K562 (cell line): Measurements from ENCODE around the gene TUBA8.

Experiments
- FOS ChIP-seq: IDR thresholded peaks from 3 replicates; pipeline ENCODE4 v1.6.1; 2011; ENCODE audit not compliant: insufficient read length; ENCODE audit errors: extremely low read depth
- NFRKB ChIP-seq: fragments of 450-650 bp; IDR thresholded peaks from 2 replicates; pipeline ENCODE4 v1.6.1; 2016; ENCODE audit warnings: low read depth
- POLR2A ChIP-seq: fragments of 450-650 bp; conservative IDR thresholded peaks from 2 replicates; pipeline ENCODE4 v1.6.1; 2016
- SOX6 ChIP-seq: fragments of 450-650 bp; IDR thresholded peaks from 2 replicates; pipeline ENCODE4 v1.6.1; 2014; ENCODE audit warnings: mild to moderate bottlenecking
- ZFX ChIP-seq: sonication (generic); formaldehyde crosslinking; IDR thresholded peaks from 2 replicates; pipeline ENCODE4 v1.8.0; 2022; ENCODE audit warnings: mild to moderate bottlenecking, missing genetic modification reagents, moderate library complexity

DNA sequence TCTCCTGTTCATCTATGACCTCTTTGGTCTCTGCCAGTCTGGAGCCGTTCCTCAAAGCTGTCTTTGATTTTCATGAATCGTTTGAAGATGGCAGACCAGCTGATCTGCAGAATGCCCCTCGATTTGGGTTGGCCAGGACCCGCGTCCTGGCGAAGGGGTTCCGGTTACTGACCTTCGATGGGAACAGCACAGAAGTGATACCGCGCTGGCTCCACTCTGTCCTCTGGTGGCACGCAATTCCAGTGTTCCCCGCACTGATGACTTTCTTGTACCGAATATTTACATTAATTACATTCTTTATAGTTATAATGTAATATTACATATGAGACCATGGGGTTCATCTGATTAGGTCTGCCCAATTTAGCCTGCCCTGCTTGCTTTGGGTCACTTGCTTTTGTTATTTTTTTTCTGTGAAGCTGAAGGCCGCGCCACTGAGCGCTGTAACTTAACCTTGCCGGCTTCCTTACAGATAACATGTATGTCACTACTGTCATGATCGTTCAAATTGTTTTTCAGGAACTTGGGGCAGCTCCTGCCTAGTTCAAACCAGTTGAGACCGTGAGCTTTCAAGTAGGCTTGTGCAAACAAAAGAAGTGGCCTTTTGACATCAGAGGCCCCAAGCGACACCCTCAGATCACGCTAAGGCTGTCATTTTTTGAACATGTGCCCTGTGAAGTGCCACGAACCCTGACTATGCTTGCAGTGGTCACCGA lies 35.2 kb downstream of the TUBA8 start:
- no peak for TF ChIP-seq POLR2A
- TF ChIP-seq NFRKB: no peak
- peak; percentile 71; the same call in 1 of the 2 replicates for TF ChIP-seq SOX6
- no peak for TF ChIP-seq FOS
- no peak for TF ChIP-seq ZFX (CRISPR knock-in tag)
